ENCODE measurements around the gene NEB.
"Not testable (repeated sequence)": the region's sequence is repeated elsewhere in the genome, so short reads cannot be mapped to it uniquely, and the experiment has no call there.

Gene NEB

GRCh38 chr2:151620761-151621160 lies 113.5 kb downstream of the NEB start:
- no peak overlapping the region for H3K27ac ChIP-seq
- H3K9ac ChIP-seq, result no peak overlapping the region
- TF ChIP-seq Cebpa-rat (IDR thresholded peaks at IDR 0.05), result no peak
- no peaks in the 10 kb centered on the region for H4K20me1 ChIP-seq
- H3K4me2 ChIP-seq, result no peak overlapping the region
- H3K9me3 ChIP-seq, result no peaks in the 10 kb centered on the region
- no peaks in the 10 kb centered on the region for H3K36me3 ChIP-seq
- H3K27me3 ChIP-seq, result no peaks in the 10 kb centered on the region
- H3K4me3 ChIP-seq, result no peak overlapping the region
- no peaks in the 10 kb centered on the region for H3K4me1 ChIP-seq

GRCh38 chr2:151619337-151619989 lies 114.8 kb downstream of the NEB start:
- Histone ChIP-seq H3K27me3 (no peaks in the 10 kb centered on the region), H3K4me1 (no peaks in the 10 kb centered on the region), H4K20me1 (no peaks in the 10 kb centered on the region), H3K4me2 (no peak overlapping the region), H3K9ac (no peak overlapping the region), H3K36me3 (no peaks in the 10 kb centered on the region), H3K9me3 (no peaks in the 10 kb centered on the region), H3K4me3 (no peak overlapping the region), H3K27ac (no peak overlapping the region)
- TF ChIP-seq Cebpa-rat (IDR thresholded peaks at IDR 0.05), result no peak

- TF ChIP-seq Cebpa-rat (IDR thresholded peaks at IDR 0.05), result no peak
- H3K4me3 ChIP-seq, result no peak overlapping the region
- no peaks in the 10 kb centered on the region for H3K4me1 ChIP-seq
- no peaks in the 10 kb centered on the region for H3K36me3 ChIP-seq
- H3K4me2 ChIP-seq, result no peak overlapping the region
- no peaks in the 10 kb centered on the region for H4K20me1 ChIP-seq
- H3K27ac ChIP-seq, result no peak overlapping the region
- no peak overlapping the region for H3K9ac ChIP-seq
- H3K9me3 ChIP-seq, result no peaks in the 10 kb centered on the region
- no peaks in the 10 kb centered on the region for H3K27me3 ChIP-seq
Observed at GRCh38 chr2:151616760-151617339, 117.4 kb downstream of the NEB start.

- H3K4me1 ChIP-seq, result no peaks in the 10 kb centered on the region
- TF ChIP-seq Cebpa-rat (IDR thresholded peaks at IDR 0.05), result no peak
- no peaks in the 10 kb centered on the region for H3K36me3 ChIP-seq
- no peaks in the 10 kb centered on the region for H3K27me3 ChIP-seq
- H3K4me3 ChIP-seq, result no peak overlapping the region
- H3K9ac ChIP-seq, result no peak overlapping the region
- no peaks in the 10 kb centered on the region for H3K9me3 ChIP-seq
- H3K4me2 ChIP-seq, result no peak overlapping the region
- H3K27ac ChIP-seq, result no peak overlapping the region
- no peaks in the 10 kb centered on the region for H4K20me1 ChIP-seq
Observed at GRCh38 chr2:151614606-151615306, 119.5 kb downstream of the NEB start.

GRCh38 chr2:151614159-151614558 lies 120.1 kb downstream of the NEB start:
- no peaks in the 10 kb centered on the region for H3K27me3 ChIP-seq
- no peak overlapping the region for H3K4me3 ChIP-seq
- H3K9me3 ChIP-seq, result no peaks in the 10 kb centered on the region
- H3K4me2 ChIP-seq, result no peak overlapping the region
- H3K36me3 ChIP-seq, result no peaks in the 10 kb centered on the region
- TF ChIP-seq Cebpa-rat (IDR thresholded peaks at IDR 0.05), result no peak
- no peak overlapping the region for H3K27ac ChIP-seq
- H3K4me1 ChIP-seq, result no peaks in the 10 kb centered on the region
- no peak overlapping the region for H3K9ac ChIP-seq
- H4K20me1 ChIP-seq, result no peaks in the 10 kb centered on the region

GRCh38 chr2:151611351-151611750 lies 122.9 kb downstream of the NEB start:
- Histone ChIP-seq H3K4me2 (no peak overlapping the region), H3K27ac (no peak overlapping the region), H3K36me3 (no peaks in the 10 kb centered on the region), H3K27me3 (no peaks in the 10 kb centered on the region), H3K9me3 (no peaks in the 10 kb centered on the region), H3K4me1 (no peaks in the 10 kb centered on the region), H3K9ac (no peak overlapping the region), H3K4me3 (no peak overlapping the region), H4K20me1 (no peaks in the 10 kb centered on the region)
- TF ChIP-seq Cebpa-rat (IDR thresholded peaks at IDR 0.05), result no peak

GRCh38 chr2:151610310-151610709 lies 124.0 kb downstream of the NEB start:
- Histone ChIP-seq H3K9ac (no peak overlapping the region), H3K4me2 (no peak overlapping the region), H3K27ac (no peak overlapping the region), H3K4me1 (no peaks in the 10 kb centered on the region), H3K36me3 (no peaks in the 10 kb centered on the region), H3K9me3 (no peaks in the 10 kb centered on the region), H4K20me1 (no peaks in the 10 kb centered on the region), H3K27me3 (no peaks in the 10 kb centered on the region), H3K4me3 (no peak overlapping the region)
- no peak for TF ChIP-seq Cebpa-rat (IDR thresholded peaks at IDR 0.05)

- Histone ChIP-seq H3K9ac (no peak overlapping the region), H3K4me2 (no peak overlapping the region), H3K9me3 (no peaks in the 10 kb centered on the region), H3K4me3 (no peak overlapping the region), H4K20me1 (no peaks in the 10 kb centered on the region), H3K27me3 (no peaks in the 10 kb centered on the region), H3K27ac (no peak overlapping the region), H3K4me1 (no peaks in the 10 kb centered on the region), H3K36me3 (no peaks in the 10 kb centered on the region)
- TF ChIP-seq Cebpa-rat (IDR thresholded peaks at IDR 0.05), result no peak
Observed at GRCh38 chr2:151609705-151610104, 124.6 kb downstream of the NEB start.

- not testable (repeated sequence) for H4K20me1 ChIP-seq
Observed at GRCh38 chr2:151607459-151608424, 126.5 kb downstream of the NEB start.

GRCh38 chr2:151603530-151603929 lies 130.7 kb downstream of the NEB start:
- not testable (repeated sequence) for H3K27ac ChIP-seq, H3K4me2 ChIP-seq, H3K9ac ChIP-seq, H3K36me3 ChIP-seq, H4K20me1 ChIP-seq, H3K27me3 ChIP-seq, H3K4me1 ChIP-seq, H3K9me3 ChIP-seq, H3K4me3 ChIP-seq

More at GRCh38 chr2:151607459-151608424, 126.5 kb downstream of the NEB start:
- not testable (repeated sequence) for H3K27me3 ChIP-seq, H3K4me2 ChIP-seq, H3K9me3 ChIP-seq, H3K4me1 ChIP-seq, H3K9ac ChIP-seq, H3K36me3 ChIP-seq, H3K27ac ChIP-seq, H3K4me3 ChIP-seq

- not testable (repeated sequence) for H3K4me1 ChIP-seq, H3K27ac ChIP-seq, H3K4me3 ChIP-seq, H3K27me3 ChIP-seq, H3K9ac ChIP-seq, H3K9me3 ChIP-seq, H3K4me2 ChIP-seq, H3K36me3 ChIP-seq, H4K20me1 ChIP-seq
Observed at GRCh38 chr2:151602402-151602801, 131.9 kb downstream of the NEB start.

GRCh38 chr2:151601803-151602202 lies 132.5 kb downstream of the NEB start:
- not testable (repeated sequence) for H4K20me1 ChIP-seq, H3K4me1 ChIP-seq, H3K27me3 ChIP-seq, H3K9ac ChIP-seq, H3K36me3 ChIP-seq, H3K27ac ChIP-seq, H3K9me3 ChIP-seq, H3K4me3 ChIP-seq, H3K4me2 ChIP-seq

- not testable (repeated sequence) for H3K27me3 ChIP-seq, H4K20me1 ChIP-seq, H3K4me1 ChIP-seq, H3K9me3 ChIP-seq, H3K4me3 ChIP-seq, H3K36me3 ChIP-seq, H3K4me2 ChIP-seq, H3K9ac ChIP-seq, H3K27ac ChIP-seq
Observed at GRCh38 chr2:151596903-151597608, 137.2 kb downstream of the NEB start.
